Fibroblast of lung (primary cell): ENCODE measurements around the gene ASB15.

Experiments used
- CTCF ChIP-seq, 2 donors: IDR thresholded peaks in 1 of 2; conservative IDR thresholded peaks in 1 of 2; 1 replicate in 1 of 2; 2 replicates in 1 of 2; pipeline ENCODE4 v1.5.1; 2011 to 2012; ENCODE audit warnings: low read length in 2 of 2, control low read depth in 1 of 2, inconsistent platforms in 1 of 2, low read depth in 1 of 2, mild to moderate bottlenecking in 1 of 2
- EZH2 ChIP-seq: IDR thresholded peaks from 2 replicates; pipeline ENCODE4 v1.5.1; 2012; ENCODE audit warnings: low read length, control low read depth, mild to moderate bottlenecking; ENCODE audit errors: missing control alignments

GRCh38 chr7:123625254-123625653 is 23.6 kb downstream of the ASB15 start:
- TF ChIP-seq CTCF (conservative IDR thresholded peaks at IDR 0.05 in 1 of 2, IDR thresholded peaks at IDR 0.05 in 1 of 2; ENCODE audit: low read depth in 1 of 2, low read length in 2 of 2) (no peak), EZH2 (no peak)
